HepG2 (cell line): ENCODE measurements around the gene LYST. TPM values are rescaled to one million over a fixed set of nuclear protein-coding genes. Genes with fewer than 3 reads are reported as not detected.

Experiments
- ATF7-NPFF ChIP-seq: sonication (generic); formaldehyde crosslinking; IDR thresholded peaks from 2 replicates; pipeline ENCODE4 v1.8.1; 2023; ENCODE audit warnings: mild to moderate bottlenecking, low read depth, missing genetic modification reagents, moderate library complexity
- CHD2 ChIP-seq: IDR thresholded peaks from 2 replicates; pipeline ENCODE4 v1.6.1; 2011; ENCODE audit warnings: low read depth, low read length, improper control_type of control experiment
- CTCF ChIP-seq: sonication (generic); formaldehyde crosslinking; IDR thresholded peaks from 2 replicates; pipeline ENCODE4 v1.5.0; 2020; ENCODE audit warnings: mild to moderate bottlenecking, missing genetic modification reagents, moderate library complexity
- ELF1 ChIP-seq: sonication (generic); formaldehyde crosslinking; IDR thresholded peaks from 2 replicates; pipeline ENCODE4 v1.4.0; 2020; ENCODE audit warnings: missing genetic modification reagents
- HCFC1 ChIP-seq: fragments of 150-350 bp; IDR thresholded peaks from 2 replicates; pipeline ENCODE4 v1.6.1; 2014; ENCODE audit warnings: low read depth, low read length
- JUN ChIP-seq: sonication (generic); formaldehyde crosslinking; IDR thresholded peaks from 2 replicates; pipeline ENCODE4 v1.4.0; 2020; ENCODE audit warnings: mild to moderate bottlenecking, missing genetic modification reagents
- MAFF ChIP-seq: IDR thresholded peaks from 2 replicates; pipeline ENCODE4 v1.6.1; 2011; ENCODE audit warnings: low read depth, low read length, improper control_type of control experiment
- MIER2 ChIP-seq: IDR thresholded peaks from 2 replicates; pipeline ENCODE4 v1.6.1; 2016; ENCODE audit warnings: missing biosample characterization, missing genetic modification reagents
- NCOA5 ChIP-seq: sonication (generic); formaldehyde crosslinking; IDR thresholded peaks from 2 replicates; pipeline ENCODE4 v1.4.0; 2020; ENCODE audit warnings: missing genetic modification reagents
- NFKBIZ ChIP-seq: IDR thresholded peaks from 2 replicates; pipeline ENCODE4 v1.6.1; 2018; ENCODE audit warnings: missing genetic modification reagents, missing compliant biosample characterization
- PCBP1 ChIP-seq: fragments of 200-400 bp; formaldehyde crosslinking; IDR thresholded peaks from 2 replicates; pipeline ENCODE4 v1.6.1; 2017; ENCODE audit warnings: mild to moderate bottlenecking, low read depth, low read length, borderline replicate concordance
- PHF21A ChIP-seq: sonication (generic); formaldehyde crosslinking; IDR thresholded peaks from 2 replicates; pipeline ENCODE4 v1.5.0; 2020; ENCODE audit warnings: mild to moderate bottlenecking, missing genetic modification reagents
- RBM39 ChIP-seq: fragments of 200-400 bp; formaldehyde crosslinking; IDR thresholded peaks from one replicate; pipeline ENCODE4 v1.6.1; 2018; ENCODE audit warnings: antibody characterized with exemption, mild to moderate bottlenecking, low read depth, low read length; ENCODE audit not compliant: poor library complexity, severe bottlenecking
- SNAPC4 ChIP-seq: sonication (generic); formaldehyde crosslinking; IDR thresholded peaks from 2 replicates; pipeline ENCODE4 v1.4.0; 2020; ENCODE audit warnings: mild to moderate bottlenecking, missing genetic modification reagents
- TERF1 ChIP-seq: sonication (generic); formaldehyde crosslinking; IDR thresholded peaks from 2 replicates; pipeline ENCODE4 v1.8.0; 2022; ENCODE audit warnings: mild to moderate bottlenecking, missing genetic modification reagents, moderate library complexity
- TMF1 ChIP-seq: sonication (generic); formaldehyde crosslinking; IDR thresholded peaks from 2 replicates; pipeline ENCODE4 v1.8.1; 2022; ENCODE audit warnings: low read depth, missing genetic modification reagents
- U2AF1 ChIP-seq: fragments of 200-400 bp; formaldehyde crosslinking; optimal IDR thresholded peaks from 2 replicates; pipeline ENCODE3; 2017; ENCODE audit warnings: mild to moderate bottlenecking, low read depth, low read length
- USF2 ChIP-seq, 2 experiments: sonication (generic) in 1 of 2; formaldehyde crosslinking in 1 of 2; IDR thresholded peaks; 2 replicates each; pipeline versions ENCODE4 v1.5.1 to v1.6.1; 2011 to 2020; ENCODE audit warnings: borderline replicate concordance in 1 of 2, low read depth in 1 of 2, low read length in 1 of 2, mild to moderate bottlenecking in 1 of 2, missing genetic modification reagents in 1 of 2, moderate library complexity in 1 of 2
- ZFX ChIP-seq: sonication (generic); formaldehyde crosslinking; IDR thresholded peaks from 2 replicates; pipeline ENCODE4 v1.4.0; 2020; ENCODE audit warnings: mild to moderate bottlenecking, low read depth, missing genetic modification reagents, moderate library complexity
- ZNF17 ChIP-seq: sonication (generic); formaldehyde crosslinking; IDR thresholded peaks from 2 replicates; pipeline ENCODE4 v1.5.0; 2020; ENCODE audit warnings: mild to moderate bottlenecking, missing genetic modification reagents
- polyA plus RNA-seq, 8 experiments: library from polyadenylated mRNA; depleted of rRNA in 3 of 8; stranded (reverse) in 7 of 8; unstranded in 1 of 8; fragments of >200 nt; fragmentation: Illumina TruSeq in 4 of 8; extraction: Trizol in 4 of 8; gene quantifications; 2 replicates each; pipeline versions ENCODE4 v1.2.1 to v1.2.3, GENCODE V29; 2011 to 2016; ENCODE audit warnings: low read depth in 4 of 8, missing spikeins in 1 of 8, mixed read lengths in 1 of 8; ENCODE audit not compliant: insufficient read depth in 1 of 8
- total RNA-seq, 5 experiments: library from RNA; depleted of rRNA; stranded (reverse); fragments of >200 nt; fragmentation: Illumina TruSeq; extraction: Trizol; gene quantifications; 2 replicates each; pipeline ENCODE4 v1.2.3, GENCODE V29; 2016; ENCODE audit warnings: low read depth in 1 of 5

LYST gene
- total and polyA plus RNA-seq, 2 of the 13 experiments (the other 11 are each of a cell fraction or from before 2014, with no cell fraction given), result 0.91 to 2.5 TPM

- TF ChIP-seq SNAPC4 (CRISPR knock-in tag) (no peak), ELF1 (CRISPR knock-in tag) (no peak), ATF7-NPFF (CRISPR knock-in tag) (peak; percentile 28; the same call in 1 of the 2 replicates), ZFX (CRISPR knock-in tag) (peak; percentile 67), MIER2 (CRISPR knock-in tag) (no peak), PCBP1 (no peak), USF2 (IDR thresholded peaks at IDR 0.05; ENCODE audit: low read depth, low read length) (no peak), USF2 (CRISPR knock-in tag; IDR thresholded peaks at IDR 0.05; ENCODE audit: borderline replicate concordance) (peak; percentile 24; the same call in 1 of the 2 replicates), HCFC1 (no peak), RBM39 (no peak), TERF1 (CRISPR knock-in tag) (no peak), CTCF (CRISPR knock-in tag) (peak; percentile 67), MAFF (no peak), ZNF17 (CRISPR knock-in tag) (no peak), PHF21A (CRISPR knock-in tag) (peak; percentile 45; the same call in 1 of the 2 replicates), JUN (CRISPR knock-in tag) (no peak), TMF1 (CRISPR knock-in tag) (no peak), CHD2 (no peak), U2AF1 (no peak), NFKBIZ (CRISPR knock-in tag) (no peak), NCOA5 (CRISPR knock-in tag) (no peak)
Observed at GRCh38 chr1:235866205-235866912, at the start of gene LYST (continued).
